Measurements from ENCODE around the gene ZBED4.

DNA sequence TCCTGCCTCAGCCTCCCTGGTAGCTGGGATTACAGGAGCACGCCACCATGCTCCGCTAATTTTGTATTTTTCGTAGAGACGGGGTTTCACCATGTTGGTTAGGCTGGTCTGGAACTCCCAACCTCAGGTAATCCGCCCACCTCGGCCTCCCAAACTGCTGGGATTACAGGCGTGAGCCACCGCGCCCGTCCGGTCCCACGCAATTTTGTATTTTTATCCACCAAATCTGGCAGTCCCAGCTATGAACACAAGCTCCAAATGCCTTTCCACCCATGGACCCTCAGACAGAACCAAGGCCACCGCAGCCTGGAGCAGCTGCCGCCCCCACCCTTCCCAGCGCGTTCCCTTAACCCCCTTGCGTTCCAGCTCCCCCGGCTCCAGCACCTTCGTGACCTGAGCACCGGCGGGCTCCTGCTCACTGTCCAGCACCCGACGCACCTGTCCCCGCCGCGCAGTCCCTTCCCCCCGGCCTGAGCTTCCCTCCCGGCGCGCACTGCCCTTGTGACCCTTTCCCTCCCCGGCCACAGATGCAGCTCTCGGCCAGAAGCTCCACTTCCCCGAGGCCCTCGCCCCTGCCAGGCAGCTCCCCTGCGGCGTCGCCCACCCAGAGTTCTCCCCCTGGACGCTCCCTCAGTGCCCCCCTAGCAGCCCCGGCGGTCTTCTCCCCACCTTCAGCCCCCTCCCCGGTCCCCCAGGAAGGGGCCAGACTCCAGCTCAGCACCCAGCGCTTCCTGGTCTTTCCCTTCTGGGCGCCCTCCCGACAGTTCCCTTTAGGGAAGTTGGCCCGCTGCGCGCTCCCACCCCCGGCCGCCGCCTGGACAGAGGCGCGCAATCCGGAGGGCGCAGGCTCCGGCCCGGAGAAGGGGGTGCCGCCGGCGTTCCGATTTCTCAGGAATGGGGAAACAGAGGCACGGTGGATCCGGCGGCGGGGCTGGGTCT is 5.6 kb upstream of the ZBED4 start:
- TF ChIP-seq POLR2A (IDR thresholded peaks at IDR 0.05): no peak
- TF ChIP-seq, protein P1, sequence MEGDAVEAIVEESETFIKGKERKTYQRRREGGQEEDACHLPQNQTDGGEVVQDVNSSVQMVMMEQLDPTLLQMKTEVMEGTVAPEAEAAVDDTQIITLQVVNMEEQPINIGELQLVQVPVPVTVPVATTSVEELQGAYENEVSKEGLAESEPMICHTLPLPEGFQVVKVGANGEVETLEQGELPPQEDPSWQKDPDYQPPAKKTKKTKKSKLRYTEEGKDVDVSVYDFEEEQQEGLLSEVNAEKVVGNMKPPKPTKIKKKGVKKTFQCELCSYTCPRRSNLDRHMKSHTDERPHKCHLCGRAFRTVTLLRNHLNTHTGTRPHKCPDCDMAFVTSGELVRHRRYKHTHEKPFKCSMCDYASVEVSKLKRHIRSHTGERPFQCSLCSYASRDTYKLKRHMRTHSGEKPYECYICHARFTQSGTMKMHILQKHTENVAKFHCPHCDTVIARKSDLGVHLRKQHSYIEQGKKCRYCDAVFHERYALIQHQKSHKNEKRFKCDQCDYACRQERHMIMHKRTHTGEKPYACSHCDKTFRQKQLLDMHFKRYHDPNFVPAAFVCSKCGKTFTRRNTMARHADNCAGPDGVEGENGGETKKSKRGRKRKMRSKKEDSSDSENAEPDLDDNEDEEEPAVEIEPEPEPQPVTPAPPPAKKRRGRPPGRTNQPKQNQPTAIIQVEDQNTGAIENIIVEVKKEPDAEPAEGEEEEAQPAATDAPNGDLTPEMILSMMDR (IDR thresholded peaks at IDR 0.05): no peak

All from adrenal gland (tissue), 5 donors.